ENCODE measurements around the gene TNNC1.

The TNNC1 gene

GRCh38 chr3:52453496-52454249, at the start of gene TNNC1:
TNNC1 (minus strand) TSS chr3:52454041; CDS start chr3:52454015, 26 bp downstream.
- DNase-seq (ENCODE audit: low read depth, low spot score) = no peak

DNA sequence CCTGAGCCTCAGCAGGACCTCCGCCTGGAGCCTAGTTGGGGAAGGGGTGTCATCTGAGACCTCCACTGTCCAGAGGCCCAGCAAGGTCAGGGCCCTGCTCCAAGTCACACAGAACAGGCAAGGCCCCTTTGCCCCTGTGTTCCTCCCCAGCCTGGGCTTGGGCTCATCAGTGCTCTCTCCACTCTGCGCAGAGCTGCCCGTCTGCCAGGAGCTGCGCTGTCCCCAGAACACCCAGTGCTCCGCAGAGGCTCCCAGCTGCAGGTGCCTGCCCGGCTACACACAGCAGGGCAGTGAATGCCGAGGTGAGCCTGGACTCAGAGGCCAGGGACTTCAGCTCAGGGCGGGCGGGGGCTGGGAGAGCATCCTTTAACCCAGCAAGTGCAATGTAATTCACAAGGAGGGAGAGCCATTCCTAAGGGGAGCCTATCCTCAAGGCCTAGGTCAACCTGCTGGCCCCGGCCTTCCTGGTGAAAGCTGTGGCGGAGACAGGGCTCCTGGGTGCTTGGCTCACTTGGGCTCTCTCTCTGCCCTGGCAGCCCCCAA, 49.0 kb upstream of the TNNC1 start:
- no peak for DNase-seq (ENCODE audit: low read depth, low spot score)

DNA sequence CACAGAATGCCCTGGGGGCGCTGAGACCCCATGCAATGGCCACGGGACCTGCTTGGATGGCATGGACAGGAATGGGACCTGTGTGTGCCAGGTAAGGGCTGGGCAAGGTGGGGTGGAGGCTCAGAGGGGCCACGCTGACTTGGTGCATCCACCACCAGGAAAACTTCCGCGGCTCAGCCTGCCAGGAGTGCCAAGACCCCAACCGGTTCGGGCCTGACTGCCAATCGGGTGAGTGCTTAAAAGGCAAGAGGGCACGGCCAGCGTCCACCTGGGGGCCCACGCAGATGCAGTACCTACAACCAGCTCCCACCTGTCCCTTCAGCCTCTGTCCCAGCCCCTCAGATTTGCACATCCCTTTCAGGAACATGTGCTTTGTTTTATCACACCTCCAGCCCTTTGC, 48.2 kb upstream of the TNNC1 start:
- no peak for DNase-seq (ENCODE audit: low read depth, low spot score)

DNA sequence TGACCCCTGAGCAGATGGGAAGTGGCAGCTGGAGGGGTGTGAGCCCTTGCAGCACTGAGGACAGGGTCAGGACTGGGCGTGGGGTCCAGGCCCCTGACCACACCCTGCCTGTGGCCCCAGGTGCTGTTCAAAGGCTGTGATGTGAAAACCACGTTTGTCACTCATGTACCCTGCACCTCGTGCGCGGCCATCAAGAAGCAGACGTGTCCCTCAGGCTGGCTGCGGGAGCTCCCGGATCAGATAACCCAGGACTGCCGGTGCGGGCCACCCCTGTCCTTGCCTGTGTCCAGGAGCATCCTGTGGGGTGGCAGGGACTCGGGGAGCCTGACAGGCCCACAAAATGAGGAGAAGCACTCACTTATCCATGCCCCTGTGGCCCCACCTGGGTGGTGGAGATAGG, 47.2 kb upstream of the TNNC1 start:
- DNase-seq (ENCODE audit: low read depth, low spot score) = no peak

- DNase-seq (ENCODE audit: low read depth, low spot score) = no peak
These were observed 44.6 kb upstream of the TNNC1 start for GRCh38 chr3:52498137-52499054.

DNA sequence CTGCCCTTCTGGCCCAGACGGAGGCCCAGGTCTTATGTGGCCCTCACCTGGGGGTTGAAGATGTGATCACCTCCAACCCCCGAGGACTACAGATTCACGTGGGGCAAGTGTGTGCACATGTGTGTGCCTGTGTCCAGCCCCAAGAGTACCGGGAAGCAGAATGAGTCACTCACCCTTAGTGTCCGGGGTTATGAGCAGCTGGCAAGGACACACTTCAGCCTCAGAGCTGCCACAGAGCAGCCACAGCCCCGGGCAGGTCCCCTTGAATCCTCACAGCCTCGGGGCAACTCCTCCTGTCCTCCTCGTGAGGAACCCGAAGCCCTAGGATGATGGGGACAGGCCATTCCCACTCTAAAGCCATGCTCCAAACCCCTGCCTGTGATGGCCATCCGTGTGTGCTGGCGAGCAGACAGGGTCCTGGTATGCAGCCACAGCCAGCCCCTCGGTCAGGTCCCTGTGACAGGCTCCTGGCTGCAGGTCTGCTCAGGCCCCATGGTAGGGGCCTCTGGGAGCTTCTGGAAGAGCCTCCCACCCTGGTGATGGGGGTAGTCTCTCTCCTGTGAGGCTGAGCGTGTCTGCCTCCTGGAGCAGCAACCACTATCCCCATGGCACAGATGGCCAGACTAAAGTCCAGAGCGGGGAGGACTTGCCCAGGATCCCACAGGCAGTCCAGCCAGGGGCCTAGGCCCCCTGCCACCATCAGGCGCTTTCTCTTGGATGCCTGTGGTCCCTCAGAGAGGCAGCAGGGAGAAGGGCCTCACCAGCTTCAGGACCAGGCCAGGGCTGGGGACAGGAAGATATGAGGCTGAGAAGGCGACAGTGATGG, 42.1 kb upstream of the TNNC1 start:
- no peak for DNase-seq (ENCODE audit: low read depth, low spot score)

- DNase-seq (ENCODE audit: low read depth, low spot score) = no peak
These were observed 41.1 kb upstream of the TNNC1 start, which contains the start of gene STAB1 for GRCh38 chr3:52494886-52495495. STAB1 (plus strand) TSS chr3:52495338; CDS start chr3:52495414, 76 bp downstream.

GRCh38 chr3:52494445-52494844, 40.6 kb upstream of the TNNC1 start:
- no peak for DNase-seq (ENCODE audit: low read depth, low spot score)

- DNase-seq (ENCODE audit: low read depth, low spot score) = no peak
These were observed 39.6 kb upstream of the TNNC1 start for GRCh38 chr3:52493232-52494017.

DNA sequence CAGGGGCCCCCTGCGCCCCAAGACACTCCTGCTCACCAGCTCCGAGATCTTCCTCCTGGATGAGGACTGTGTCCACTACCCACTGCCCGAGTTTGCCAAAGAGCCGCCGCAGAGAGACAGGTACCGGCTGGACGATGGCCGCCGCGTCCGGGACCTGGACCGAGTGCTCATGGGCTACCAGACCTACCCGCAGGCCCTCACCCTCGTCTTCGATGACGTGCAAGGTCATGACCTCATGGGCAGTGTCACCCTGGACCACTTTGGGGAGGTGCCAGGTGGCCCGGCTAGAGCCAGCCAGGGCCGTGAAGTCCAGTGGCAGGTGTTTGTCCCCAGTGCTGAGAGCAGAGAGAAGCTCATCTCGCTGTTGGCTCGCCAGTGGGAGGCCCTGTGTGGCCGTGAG, 38.2 kb upstream of the TNNC1 start:
- DNase-seq (ENCODE audit: low read depth, low spot score) = no peak

DNA sequence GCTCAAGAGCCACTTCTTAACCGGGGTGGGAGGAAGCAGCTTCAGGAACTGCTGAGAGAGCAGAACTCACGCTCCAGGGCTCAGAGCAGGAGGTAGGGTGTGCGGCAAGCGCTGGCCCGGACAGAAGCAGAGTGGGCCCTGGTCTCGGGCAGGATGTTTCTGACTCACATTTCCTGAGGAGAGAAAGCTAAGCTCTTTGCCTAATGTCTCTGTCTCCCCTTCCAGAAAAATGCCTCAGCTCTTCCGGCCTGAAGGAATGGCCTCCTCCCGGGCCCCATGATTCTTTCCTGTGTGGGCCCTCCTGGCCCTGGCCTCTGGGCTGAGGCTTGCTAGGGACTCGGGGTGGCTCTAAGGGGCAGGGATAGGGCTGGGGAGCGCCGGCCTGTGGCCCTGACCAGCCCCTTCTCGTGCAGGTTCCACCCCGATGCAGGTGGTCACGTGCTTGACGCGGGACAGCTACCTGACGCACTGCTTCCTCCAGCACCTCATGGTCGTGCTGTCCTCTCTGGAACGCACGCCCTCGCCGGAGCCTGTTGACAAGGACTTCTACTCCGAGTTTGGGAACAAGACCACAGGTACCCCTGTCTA, 37.2 kb upstream of the TNNC1 start:
- no peak for DNase-seq (ENCODE audit: low read depth, low spot score)

GRCh38 chr3:52490035-52490938, 36.4 kb upstream of the TNNC1 start:
- DNase-seq (ENCODE audit: low read depth, low spot score) = no peak

- DNase-seq (ENCODE audit: low read depth, low spot score) = no peak
These were observed 35.6 kb upstream of the TNNC1 start for GRCh38 chr3:52489453-52489852.

- no peak for DNase-seq (ENCODE audit: low read depth, low spot score)
These were observed 34.9 kb upstream of the TNNC1 start for GRCh38 chr3:52488746-52489145.

DNA sequence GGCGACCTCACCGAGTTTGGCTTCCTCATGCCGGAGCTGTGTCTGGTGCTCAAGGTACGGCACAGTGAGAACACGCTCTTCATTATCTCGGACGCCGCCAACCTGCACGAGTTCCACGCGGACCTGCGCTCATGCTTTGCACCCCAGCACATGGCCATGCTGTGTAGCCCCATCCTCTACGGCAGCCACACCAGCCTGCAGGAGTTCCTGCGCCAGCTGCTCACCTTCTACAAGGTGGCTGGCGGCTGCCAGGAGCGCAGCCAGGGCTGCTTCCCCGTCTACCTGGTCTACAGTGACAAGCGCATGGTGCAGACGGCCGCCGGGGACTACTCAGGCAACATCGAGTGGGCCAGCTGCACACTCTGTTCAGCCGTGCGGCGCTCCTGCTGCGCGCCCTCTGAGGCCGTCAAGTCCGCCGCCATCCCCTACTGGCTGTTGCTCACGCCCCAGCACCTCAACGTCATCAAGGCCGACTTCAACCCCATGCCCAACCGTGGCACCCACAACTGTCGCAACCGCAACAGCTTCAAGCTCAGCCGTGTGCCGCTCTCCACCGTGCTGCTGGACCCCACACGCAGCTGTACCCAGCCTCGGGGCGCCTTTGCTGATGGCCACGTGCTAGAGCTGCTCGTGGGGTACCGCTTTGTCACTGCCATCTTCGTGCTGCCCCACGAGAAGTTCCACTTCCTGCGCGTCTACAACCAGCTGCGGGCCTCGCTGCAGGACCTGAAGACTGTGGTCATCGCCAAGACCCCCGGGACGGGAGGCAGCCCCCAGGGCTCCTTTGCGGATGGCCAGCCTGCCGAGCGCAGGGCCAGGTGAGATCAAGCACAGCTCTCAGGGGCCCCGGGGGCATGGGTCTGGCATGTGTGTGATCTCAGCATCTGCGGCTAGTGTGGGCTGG, 34.2 kb upstream of the TNNC1 start:
- no peak for DNase-seq (ENCODE audit: low read depth, low spot score)

DNA sequence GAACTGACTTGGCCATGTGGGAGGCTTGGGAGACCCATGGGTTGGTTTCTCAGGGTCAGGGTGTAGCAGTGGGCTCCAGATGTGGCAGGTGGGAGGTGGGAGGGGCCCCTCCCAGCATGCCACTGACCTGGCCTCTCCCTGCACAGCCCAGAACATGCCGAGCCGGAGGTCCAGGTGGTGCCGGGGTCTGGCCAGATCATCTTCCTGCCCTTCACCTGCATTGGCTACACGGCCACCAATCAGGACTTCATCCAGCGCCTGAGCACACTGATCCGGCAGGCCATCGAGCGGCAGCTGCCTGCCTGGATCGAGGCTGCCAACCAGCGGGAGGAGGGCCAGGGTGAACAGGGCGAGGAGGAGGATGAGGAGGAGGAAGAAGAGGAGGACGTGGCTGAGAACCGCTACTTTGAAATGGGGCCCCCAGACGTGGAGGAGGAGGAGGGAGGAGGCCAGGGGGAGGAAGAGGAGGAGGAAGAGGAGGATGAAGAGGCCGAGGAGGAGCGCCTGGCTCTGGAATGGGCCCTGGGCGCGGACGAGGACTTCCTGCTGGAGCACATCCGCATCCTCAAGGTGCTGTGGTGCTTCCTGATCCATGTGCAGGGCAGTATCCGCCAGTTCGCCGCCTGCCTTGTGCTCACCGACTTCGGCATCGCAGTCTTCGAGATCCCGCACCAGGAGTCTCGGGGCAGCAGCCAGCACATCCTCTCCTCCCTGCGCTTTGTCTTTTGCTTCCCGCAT, 33.4 kb upstream of the TNNC1 start:
- no peak for DNase-seq (ENCODE audit: low read depth, low spot score)

Measured in brain pericyte (primary cell).